H1 (cell line): ENCODE measurements around the gene CDC42EP2. TPM values are rescaled to one million over a fixed set of nuclear protein-coding genes. Genes with fewer than 3 reads are reported as not detected.

ENCODE experiments used
- CTCF ChIA-PET: fragments of 300-600 bp; sonication (Branson Sonifier 250); formaldehyde crosslinking; loops from one replicate; lab custom pipeline; 2021; ENCODE audit not compliant: partially characterized antibody; lab: Charles Lee
- POLR2A ChIA-PET: fragments of 300-600 bp; sonication (Branson Sonifier 250); formaldehyde crosslinking; loops from one replicate; lab custom pipeline; 2021; ENCODE audit warnings: inconsistent platforms; ENCODE audit not compliant: partially characterized antibody; lab: Charles Lee
- DNase-seq, 2 experiments: peaks; one replicate each; pipeline versions ENCODE4 v3.0.0 to v3.0.0-alpha.2; 2010 to 2022; ENCODE audit warnings: low spot score in 2 of 2, low read depth in 1 of 2, mixed read lengths in 1 of 2
- FAIRE-seq: peaks from 2 replicates; lab custom pipeline; 2011; peaks lifted over from hg19 to GRCh38; lab: Jason Lieb, UNC
- H2AFZ ChIP-seq: 2 replicates; pipeline ENCODE4 v1.8.1; 2012; ENCODE audit warnings: low read length, inconsistent platforms
- H2AK5ac ChIP-seq: 2 replicates; pipeline ENCODE4 v1.6.1; 2013; ENCODE audit warnings: low read depth, low read length
- H2BK120ac ChIP-seq: replicated peaks from 2 replicates; pipeline ENCODE3; 2013; ENCODE audit warnings: low read depth, low read length, inconsistent platforms
- H2BK12ac ChIP-seq: 2 replicates; pipeline ENCODE4 v1.6.1; 2013; ENCODE audit warnings: low read depth, low read length
- H2BK15ac ChIP-seq: 2 replicates; pipeline ENCODE4 v1.6.1; 2013; ENCODE audit warnings: low read length
- H2BK20ac ChIP-seq: 2 replicates; pipeline ENCODE4 v1.6.1; 2013; ENCODE audit warnings: low read length
- H2BK5ac ChIP-seq: 2 replicates; pipeline ENCODE4 v1.6.1; 2013; ENCODE audit warnings: low read depth, low read length
- H3K14ac ChIP-seq: 2 replicates; pipeline ENCODE4 v1.6.1; 2013; ENCODE audit warnings: inconsistent platforms; ENCODE audit not compliant: insufficient read length
- H3K18ac ChIP-seq: 2 replicates; pipeline ENCODE4 v1.6.1; 2013; ENCODE audit warnings: low read length; ENCODE audit errors: extremely low read depth
- H3K23ac ChIP-seq: 2 replicates; pipeline ENCODE4 v1.6.1; 2013; ENCODE audit warnings: inconsistent platforms; ENCODE audit not compliant: insufficient read length
- H3K23me2 ChIP-seq: 2 replicates; pipeline ENCODE4 v1.6.1; 2013; ENCODE audit warnings: low read depth, low read length
- H3K27ac ChIP-seq: 2 replicates; pipeline ENCODE4 v1.6.1; 2011; ENCODE audit warnings: low read depth, low read length, inconsistent platforms
- H3K27me3 ChIP-seq, 4 experiments: replicated peaks in 1 of 4; 1 replicate in 1 of 4; 2 replicates in 3 of 4; pipeline versions ENCODE4 v1.6.1 to v1.8.1; 2011 to 2013; ENCODE audit warnings: low read length in 3 of 4, mild to moderate bottlenecking in 3 of 4, inconsistent platforms in 2 of 4, mixed read lengths in 2 of 4, moderate library complexity in 1 of 4; ENCODE audit not compliant: control insufficient read depth in 3 of 4, insufficient read depth in 3 of 4; ENCODE audit errors: extremely low read depth in 1 of 4
- H3K36me3 ChIP-seq, 4 experiments: 2 replicates each; pipeline versions ENCODE4 v1.6.1 to v1.8.1; 2011 to 2013; ENCODE audit warnings: mild to moderate bottlenecking in 4 of 4, low read length in 3 of 4, moderate library complexity in 2 of 4, control low read depth in 1 of 4, inconsistent platforms in 1 of 4; ENCODE audit not compliant: insufficient read depth in 4 of 4, control insufficient read depth in 2 of 4
- H3K4ac ChIP-seq: replicated peaks from 2 replicates; pipeline ENCODE3; 2013; ENCODE audit warnings: low read length, low read depth, mixed read lengths, inconsistent platforms; ENCODE audit not compliant: insufficient read length
- H3K4me1 ChIP-seq, 4 experiments: replicated peaks in 1 of 4; 1 replicate in 1 of 4; 2 replicates in 3 of 4; pipeline versions ENCODE4 v1.6.1 to v1.8.1; 2011 to 2013; ENCODE audit warnings: low read length in 3 of 4, inconsistent platforms in 2 of 4, mixed read lengths in 1 of 4; ENCODE audit not compliant: insufficient read depth in 4 of 4, control insufficient read depth in 3 of 4
- H3K4me2 ChIP-seq, 2 experiments: 2 replicates each; pipeline versions ENCODE4 v1.6.1 to v1.8.1; 2011 to 2013; ENCODE audit warnings: low read depth in 2 of 2, low read length in 2 of 2, control low read depth in 1 of 2, inconsistent platforms in 1 of 2, mild to moderate bottlenecking in 1 of 2; ENCODE audit not compliant: insufficient read depth in 1 of 2
- H3K4me3 ChIP-seq, 4 experiments: fragments of 200-600, 300-600 bp in 1 of 4; sonication (generic), shearing (Covaris generic), sonication (Bioruptor Twin) in 1 of 4; 2 replicates each; pipeline versions ENCODE4 v1.5.1 to v1.8.1; 2011 to 2016; ENCODE audit warnings: low read length in 4 of 4, low read depth in 3 of 4, control low read depth in 2 of 4, inconsistent platforms in 2 of 4, mild to moderate bottlenecking in 2 of 4, mixed read lengths in 1 of 4, moderate library complexity in 1 of 4; ENCODE audit not compliant: insufficient read depth in 2 of 4; ENCODE audit errors: extremely low read depth in 1 of 4
- H3K56ac ChIP-seq: replicated peaks from 2 replicates; pipeline ENCODE3; 2013; ENCODE audit warnings: low read depth, mild to moderate bottlenecking, mixed read lengths, low read length, inconsistent platforms; ENCODE audit not compliant: insufficient read length
- H3K79me1 ChIP-seq: 2 replicates; pipeline ENCODE4 v1.6.1; 2013; ENCODE audit warnings: low read depth, low read length, control low read depth
- H3K79me2 ChIP-seq, 2 experiments: 2 replicates each; pipeline versions ENCODE4 v1.6.1 to v1.8.1; 2012 to 2013; ENCODE audit warnings: low read length in 2 of 2, mild to moderate bottlenecking in 2 of 2, inconsistent platforms in 1 of 2; ENCODE audit not compliant: insufficient read depth in 2 of 2, control insufficient read depth in 1 of 2
- H3K9ac ChIP-seq, 4 experiments: replicated peaks in 1 of 4; 1 replicate in 1 of 4; 2 replicates in 3 of 4; pipeline versions ENCODE4 v1.6.1 to v1.8.1; 2011 to 2013; ENCODE audit warnings: low read depth in 3 of 4, low read length in 3 of 4, control low read depth in 2 of 4, mild to moderate bottlenecking in 2 of 4, moderate library complexity in 2 of 4, inconsistent platforms in 1 of 4; ENCODE audit errors: extremely low read depth in 1 of 4
- H3K9me3 ChIP-seq, 2 experiments: 2 replicates each; pipeline versions ENCODE4 v1.6.1 to v1.8.1; 2012 to 2013; ENCODE audit warnings: mild to moderate bottlenecking in 2 of 2, moderate library complexity in 2 of 2, control low read depth in 1 of 2, inconsistent platforms in 1 of 2, low read depth in 1 of 2, low read length in 1 of 2, mixed read lengths in 1 of 2; ENCODE audit not compliant: insufficient read depth in 2 of 2
- H4K20me1 ChIP-seq, 2 experiments: replicated peaks in 1 of 2; 2 replicates each; pipeline versions ENCODE3 to v1.8.1; 2011 to 2013; ENCODE audit warnings: inconsistent platforms in 2 of 2, low read length in 2 of 2, mild to moderate bottlenecking in 1 of 2; ENCODE audit not compliant: insufficient read depth in 2 of 2, control insufficient read depth in 1 of 2
- H4K5ac ChIP-seq: 2 replicates; pipeline ENCODE4 v1.6.1; 2013; ENCODE audit warnings: low read length, low read depth, mixed read lengths, inconsistent platforms; ENCODE audit not compliant: insufficient read length
- H4K8ac ChIP-seq: 2 replicates; pipeline ENCODE4 v1.8.0; 2013; ENCODE audit warnings: mild to moderate bottlenecking, moderate library complexity, low read length, inconsistent platforms; ENCODE audit not compliant: insufficient read depth; ENCODE audit errors: extremely low read depth
- H4K91ac ChIP-seq: replicated peaks from 2 replicates; pipeline ENCODE3; 2013; ENCODE audit warnings: low read length, mixed read lengths, inconsistent platforms; ENCODE audit not compliant: insufficient read length
- EGR1 ChIP-seq: IDR thresholded peaks from 2 replicates; pipeline ENCODE4 v1.6.1; 2011; ENCODE audit warnings: low read depth, low read length, borderline replicate concordance
- EP300 ChIP-seq, 2 experiments: IDR thresholded peaks; 1 replicate in 1 of 2; 2 replicates in 1 of 2; pipeline ENCODE4 v1.6.1; 2011 to 2012; ENCODE audit warnings: low read depth in 2 of 2, low read length in 2 of 2, mild to moderate bottlenecking in 2 of 2, borderline replicate concordance in 1 of 2, inconsistent platforms in 1 of 2, moderate library complexity in 1 of 2
- JUN ChIP-seq: IDR thresholded peaks from 2 replicates; pipeline ENCODE4 v1.6.1; 2011; ENCODE audit warnings: low read depth, mild to moderate bottlenecking, improper control_type of control experiment, low read length
- KDM5A ChIP-seq: fragments of 200-600 bp; IDR thresholded peaks from 2 replicates; pipeline ENCODE4 v1.7.1; 2012; ENCODE audit warnings: mild to moderate bottlenecking, low read length, inconsistent platforms, mixed read lengths
- PHF8 ChIP-seq: fragments of 200-600 bp; sonication (generic); conservative IDR thresholded peaks from 2 replicates; pipeline ENCODE4 v1.7.1; 2012; ENCODE audit warnings: low read depth, mild to moderate bottlenecking, inconsistent platforms, low read length, moderate library complexity
- RFX5 ChIP-seq: IDR thresholded peaks from 2 replicates; pipeline ENCODE4 v1.6.1; 2011; ENCODE audit warnings: low read depth, low read length, improper control_type of control experiment, borderline replicate concordance
- SAP30 ChIP-seq: fragments of 300-600 bp; sonication (generic); IDR thresholded peaks from 2 replicates; pipeline ENCODE4 v1.7.1; 2012; ENCODE audit warnings: low read length, moderate library complexity, mild to moderate bottlenecking, inconsistent platforms; ENCODE audit not compliant: insufficient read depth, insufficient replicate concordance
- SIX5 ChIP-seq: IDR thresholded peaks from 2 replicates; pipeline ENCODE4 v1.6.1; 2011; ENCODE audit warnings: mild to moderate bottlenecking, low read depth, low read length
- SRF ChIP-seq: IDR thresholded peaks from 2 replicates; pipeline ENCODE4 v1.6.1; 2011; ENCODE audit warnings: mild to moderate bottlenecking, low read depth, low read length, moderate library complexity
- SUZ12 ChIP-seq: fragments of 200-600 bp; sonication (generic); IDR thresholded peaks from 2 replicates; pipeline ENCODE4 v1.6.1; 2012; ENCODE audit warnings: mild to moderate bottlenecking, inconsistent platforms, low read length, moderate library complexity, mixed read lengths
- WGBS, 2 experiments: shearing (Covaris generic) in 1 of 2; methylation state at CpG; one replicate each; pipeline versions ENCODE4 v1.1.6 to v1.1.7; 2013 to 2015; ENCODE audit warnings: low lambda C conversion rate in 2 of 2, mixed read lengths in 2 of 2, inconsistent platforms in 1 of 2, low coverage in 1 of 2, missing lambda C conversion rate in 1 of 2; ENCODE audit not compliant: insufficient replicate concordance in 2 of 2, insufficient coverage in 1 of 2, insufficient read length in 1 of 2; ENCODE audit errors: extremely low coverage in 1 of 2, missing lambda C conversion rate in 1 of 2; 5-methylcytosine and 5-hydroxymethylcytosine counted together
- polyA plus RNA-seq, 7 experiments: library from polyadenylated mRNA; depleted of rRNA in 3 of 7; stranded (reverse) in 5 of 7; unstranded in 2 of 7; fragments of >200 nt in 5 of 7; fragments of 200-250 nt in 2 of 7; gene quantifications; 1 replicate in 5 of 7; 2 replicates in 1 of 7; 4 replicates in 1 of 7; pipeline versions ENCODE4 v1.2.1 to v1.2.3, GENCODE V29; 2011 to 2013; ENCODE audit warnings: missing spikeins in 2 of 7, mixed read lengths in 2 of 7
- total RNA-seq: library from RNA; stranded (reverse); fragmentation: NEBNext Ultra II Directional; extraction: Animal tissue kit (Norgen Biotek cat#: 25700); gene quantifications from 2 replicates; pipeline ENCODE4 v1.2.1, GENCODE V29; 2021

Gene CDC42EP2
- total and polyA plus RNA-seq, 2 of the 8 experiments (the other 6 are each of a cell fraction or from before 2014, with no cell fraction given): 11.8 to 13.3 TPM

DNA sequence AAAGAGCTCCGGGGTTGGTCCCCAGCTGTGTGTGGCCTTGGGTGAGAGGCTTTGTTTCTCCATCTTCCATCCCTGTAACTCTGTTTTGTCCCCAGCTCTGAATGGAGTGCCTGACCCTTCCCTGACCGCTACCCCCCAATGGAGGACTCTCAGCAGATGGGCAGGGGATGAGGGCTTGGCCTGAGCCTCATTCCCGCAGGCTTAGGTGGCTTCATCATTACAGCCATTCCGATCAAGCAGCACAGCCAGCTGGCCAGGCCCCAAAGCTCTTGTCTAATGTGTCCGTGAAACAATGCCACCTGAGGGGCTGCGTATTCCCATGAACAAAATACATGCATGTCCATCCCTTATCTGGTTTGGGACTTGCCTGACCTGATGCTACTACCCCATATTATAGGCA, 3.9 kb upstream of the CDC42EP2 start:
- H3K79me1 ChIP-seq: no peaks in the 10 kb centered on the region; the same call in 1 of the 2 replicates
- no peak overlapping the region for H2BK120ac ChIP-seq
- no peak overlapping the region for H3K56ac ChIP-seq
- H2BK5ac ChIP-seq: no peak overlapping the region
- no peaks in the 10 kb centered on the region for H3K9me3 ChIP-seq
- DNase-seq: no peak
- H3K23ac ChIP-seq: no peak overlapping the region
- H3K14ac ChIP-seq: no peak overlapping the region
- H3K4ac ChIP-seq: no peak overlapping the region
- no peak overlapping the region for H2BK15ac ChIP-seq
- no peak overlapping the region for H4K91ac ChIP-seq
- H4K20me1 ChIP-seq: peaks cover 0 to 10% of the 10 kb centered on the region in 2 experiments
- no peak overlapping the region for H2AK5ac ChIP-seq
- no peak overlapping the region for H4K5ac ChIP-seq
- no peaks in the 10 kb centered on the region for H3K79me2 ChIP-seq
- peaks cover 0 to 15% (median 10%) of the 10 kb centered on the region in 4 experiments; a peak in 5 of 7 replicates for H3K27me3 ChIP-seq
- no peak overlapping the region for H3K4me2 ChIP-seq
- H3K9ac ChIP-seq: no peak overlapping the region
- H3K27ac ChIP-seq: no peak overlapping the region
- H2AFZ ChIP-seq: no peak overlapping the region
- ChIA-PET CTCF (interaction anchor here (1.3 to 52.8 kb wide), 4 partner anchors 10 to 85 kb away, joined by 3 to 1179 read pairs (median 112); partner anchors contain the start of gene DPF2), POLR2A (interaction anchor here (1.0 to 14.1 kb wide), 9 partner anchors 8 to 103 kb away, joined by 3 to 208 read pairs (median 3); partner anchors contain the start of genes DPF2 and POLA2)
- peaks cover 7% of the 10 kb centered on the region; the same call in 1 of the 2 replicates for H3K23me2 ChIP-seq
- no peak overlapping the region for H3K4me3 ChIP-seq
- H3K18ac ChIP-seq: no peak overlapping the region
- no peak for TF ChIP-seq SRF
- no peak for TF ChIP-seq EGR1
- no peak for TF ChIP-seq SIX5
- no peak for TF ChIP-seq JUN
- TF ChIP-seq KDM5A: no peak
- TF ChIP-seq SAP30: no peak
- no peak for TF ChIP-seq PHF8
- no peak for TF ChIP-seq EP300 (IDR thresholded peaks at IDR 0.05; ENCODE audit: borderline replicate concordance in 1 of 2, low read depth in 2 of 2, low read length in 2 of 2)
- TF ChIP-seq RFX5: no peak
- no peak for TF ChIP-seq SUZ12
- H4K8ac ChIP-seq: no peak overlapping the region; the same call in 1 of the 2 replicates
- H3K36me3 ChIP-seq: no peaks in the 10 kb centered on the region
- H3K4me1 ChIP-seq: peaks cover 0 to 4% (median under 1%) of the 10 kb centered on the region in 4 experiments; a peak in 4 of 7 replicates
- 75% methylated on average over 6 of the region's 6 CpGs; no CpG with 5 or more reads in 1 of the 2 experiments for WGBS, 2 experiments
- no peak overlapping the region for H2BK20ac ChIP-seq
- no peak overlapping the region for H2BK12ac ChIP-seq
- FAIRE-seq: no peak
